Measurements from ENCODE around the gene CNNM2.

CNNM2 gene

DNA sequence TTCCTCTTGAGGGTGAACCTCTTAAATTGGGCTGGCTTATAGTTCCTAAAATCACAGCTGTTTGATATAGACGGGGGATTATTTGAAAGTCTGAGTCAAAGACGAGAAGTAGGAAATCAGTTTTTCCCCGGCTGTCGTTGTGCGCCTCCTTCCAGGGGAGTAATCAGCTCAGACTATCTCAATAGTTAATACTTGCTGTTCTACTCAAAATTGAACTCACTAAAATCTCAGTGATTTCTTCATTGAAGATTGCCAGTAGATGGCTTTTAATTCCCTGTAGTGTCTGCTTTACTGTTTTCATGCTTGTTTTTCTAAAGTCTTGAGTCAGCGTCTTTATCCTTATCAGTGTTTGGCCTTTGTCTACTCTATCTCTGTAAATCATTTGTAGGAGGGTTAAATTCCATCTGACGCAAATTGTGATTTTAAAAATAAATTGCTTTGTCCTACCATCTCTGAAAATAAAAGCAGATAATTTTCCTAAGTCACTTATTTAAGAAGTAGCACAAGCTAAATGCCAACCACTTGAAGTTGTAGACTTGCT, 47.3 kb downstream of the CNNM2 start:
- H3K36me3 ChIP-seq (ENCODE audit: insufficient read depth, low read length): no peaks in the 10 kb centered on the region
- H3K9ac ChIP-seq (ENCODE audit: low read depth, low read length, poor library complexity, severe bottlenecking): no peak overlapping the region
- no peak overlapping the region for H3K4me2 ChIP-seq (ENCODE audit: low read depth, low read length, poor library complexity, severe bottlenecking)
- H4K20me1 ChIP-seq (ENCODE audit: insufficient read depth, low read length, poor library complexity, severe bottlenecking): no peaks in the 10 kb centered on the region
- no peak overlapping the region for H3K4me3 ChIP-seq (ENCODE audit: low read length, poor library complexity, severe bottlenecking)
- H3F3A ChIP-seq (ENCODE audit: low read depth): no peaks in the 10 kb centered on the region
- H3K27me3 ChIP-seq (ENCODE audit: insufficient read depth, low read length, poor library complexity, severe bottlenecking): no peaks in the 10 kb centered on the region
- H3K79me2 ChIP-seq (ENCODE audit: insufficient read depth, low read length): no peaks in the 10 kb centered on the region
- H2AFZ ChIP-seq (ENCODE audit: low read length): no peak overlapping the region
- TF ChIP-seq EZH2phosphoT487 (IDR thresholded peaks at IDR 0.05; ENCODE audit: borderline replicate concordance): no peak
- TF ChIP-seq, protein P1, sequence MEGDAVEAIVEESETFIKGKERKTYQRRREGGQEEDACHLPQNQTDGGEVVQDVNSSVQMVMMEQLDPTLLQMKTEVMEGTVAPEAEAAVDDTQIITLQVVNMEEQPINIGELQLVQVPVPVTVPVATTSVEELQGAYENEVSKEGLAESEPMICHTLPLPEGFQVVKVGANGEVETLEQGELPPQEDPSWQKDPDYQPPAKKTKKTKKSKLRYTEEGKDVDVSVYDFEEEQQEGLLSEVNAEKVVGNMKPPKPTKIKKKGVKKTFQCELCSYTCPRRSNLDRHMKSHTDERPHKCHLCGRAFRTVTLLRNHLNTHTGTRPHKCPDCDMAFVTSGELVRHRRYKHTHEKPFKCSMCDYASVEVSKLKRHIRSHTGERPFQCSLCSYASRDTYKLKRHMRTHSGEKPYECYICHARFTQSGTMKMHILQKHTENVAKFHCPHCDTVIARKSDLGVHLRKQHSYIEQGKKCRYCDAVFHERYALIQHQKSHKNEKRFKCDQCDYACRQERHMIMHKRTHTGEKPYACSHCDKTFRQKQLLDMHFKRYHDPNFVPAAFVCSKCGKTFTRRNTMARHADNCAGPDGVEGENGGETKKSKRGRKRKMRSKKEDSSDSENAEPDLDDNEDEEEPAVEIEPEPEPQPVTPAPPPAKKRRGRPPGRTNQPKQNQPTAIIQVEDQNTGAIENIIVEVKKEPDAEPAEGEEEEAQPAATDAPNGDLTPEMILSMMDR (conservative IDR thresholded peaks at IDR 0.05; ENCODE audit: low read length): no peak
- H3K9me3 ChIP-seq (ENCODE audit: insufficient read depth, low read depth, low read length): no peaks in the 10 kb centered on the region
- no peaks in the 10 kb centered on the region for H3K9me2 ChIP-seq (replicated peaks; ENCODE audit: low read depth, low read length)
- H3K4me1 ChIP-seq (ENCODE audit: insufficient read depth, low read length, poor library complexity, severe bottlenecking): no peaks in the 10 kb centered on the region

DNA sequence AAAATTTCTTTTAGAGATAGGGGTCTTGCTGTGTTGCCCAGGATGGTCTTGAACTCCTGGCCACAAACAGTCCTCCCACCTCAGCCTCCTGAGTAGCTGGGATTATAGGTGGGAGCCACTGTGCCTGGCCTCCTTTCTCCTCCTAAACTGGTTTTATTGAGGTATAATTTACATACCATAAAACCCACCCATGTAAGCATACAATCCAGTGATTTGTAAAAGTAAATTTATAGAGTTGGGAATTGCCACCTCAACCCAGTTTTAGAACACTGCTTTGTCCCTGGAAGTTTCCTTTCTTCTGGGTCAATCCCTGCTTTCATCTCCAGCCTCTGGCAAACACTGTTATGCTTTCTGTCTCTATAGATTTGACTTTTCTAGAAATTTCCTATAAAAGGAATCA, 49.0 kb downstream of the CNNM2 start:
- H3F3A ChIP-seq (ENCODE audit: low read depth): no peaks in the 10 kb centered on the region
- no peak overlapping the region for H3K4me3 ChIP-seq (ENCODE audit: low read length, poor library complexity, severe bottlenecking)
- no peak for TF ChIP-seq EZH2phosphoT487 (IDR thresholded peaks at IDR 0.05; ENCODE audit: borderline replicate concordance)
- TF ChIP-seq, protein P1 (conservative IDR thresholded peaks at IDR 0.05; ENCODE audit: low read length): no peak
- H4K20me1 ChIP-seq (ENCODE audit: insufficient read depth, low read length, poor library complexity, severe bottlenecking): no peaks in the 10 kb centered on the region
- no peak overlapping the region for H3K9ac ChIP-seq (ENCODE audit: low read depth, low read length, poor library complexity, severe bottlenecking)
- no peaks in the 10 kb centered on the region for H3K36me3 ChIP-seq (ENCODE audit: insufficient read depth, low read length)
- no peak overlapping the region for H3K4me2 ChIP-seq (ENCODE audit: low read depth, low read length, poor library complexity, severe bottlenecking)
- H3K9me3 ChIP-seq (ENCODE audit: insufficient read depth, low read depth, low read length): no peaks in the 10 kb centered on the region
- no peaks in the 10 kb centered on the region for H3K9me2 ChIP-seq (replicated peaks; ENCODE audit: low read depth, low read length)
- H3K79me2 ChIP-seq (ENCODE audit: insufficient read depth, low read length): no peaks in the 10 kb centered on the region
- H2AFZ ChIP-seq (ENCODE audit: low read length): no peak overlapping the region
- no peaks in the 10 kb centered on the region for H3K4me1 ChIP-seq (ENCODE audit: insufficient read depth, low read length, poor library complexity, severe bottlenecking)
- H3K27me3 ChIP-seq (ENCODE audit: insufficient read depth, low read length, poor library complexity, severe bottlenecking): no peaks in the 10 kb centered on the region

DNA sequence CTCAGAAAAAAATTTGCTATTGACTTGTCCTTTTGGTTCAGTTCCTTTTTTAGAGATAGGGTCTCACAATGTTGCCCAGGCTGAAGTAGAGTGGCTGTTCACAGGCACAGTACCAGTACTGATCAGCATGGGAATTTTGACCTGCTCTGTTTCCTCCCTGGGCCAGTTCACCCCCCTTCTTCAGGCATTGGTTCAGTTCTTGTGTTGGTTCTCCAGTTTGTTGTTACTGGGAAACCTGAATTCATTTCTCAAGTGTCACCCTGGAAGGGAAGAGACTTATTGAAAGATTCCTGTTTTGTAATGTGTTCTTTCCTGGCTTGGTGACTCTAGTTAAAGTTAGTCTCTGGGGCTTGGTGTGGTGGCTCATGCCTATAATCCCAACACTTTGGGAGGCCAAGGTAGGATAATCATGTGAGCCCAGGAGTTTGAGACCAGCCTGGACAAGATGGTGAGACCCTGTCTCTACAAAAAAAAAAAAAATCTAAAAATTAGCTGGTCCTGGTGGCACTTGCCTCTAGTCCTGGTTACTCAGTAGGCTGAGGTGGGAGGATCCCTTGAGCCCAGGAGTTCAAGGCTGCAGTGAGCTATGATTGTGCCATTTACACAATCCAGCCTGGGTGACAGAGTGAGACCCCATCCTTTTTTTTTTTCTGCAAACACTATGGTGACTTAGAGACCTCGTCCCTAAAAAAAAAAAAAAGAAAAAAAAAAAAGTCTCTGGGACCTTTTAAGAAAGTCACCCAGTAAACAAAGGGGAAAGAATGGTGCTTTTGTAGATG, 52.7 kb downstream of the CNNM2 start:
- H3K4me3 ChIP-seq (ENCODE audit: low read length, poor library complexity, severe bottlenecking): no peak overlapping the region
- TF ChIP-seq EZH2phosphoT487 (IDR thresholded peaks at IDR 0.05; ENCODE audit: borderline replicate concordance): no peak
- TF ChIP-seq, protein P1 (conservative IDR thresholded peaks at IDR 0.05; ENCODE audit: low read length): no peak

More for the DNA sequence above, 52.7 kb downstream of the CNNM2 start:
- Histone ChIP-seq H3K4me1 (ENCODE audit: insufficient read depth, low read length, poor library complexity, severe bottlenecking) (no peaks in the 10 kb centered on the region), H3K79me2 (ENCODE audit: insufficient read depth, low read length) (no peaks in the 10 kb centered on the region), H2AFZ (ENCODE audit: low read length) (no peak overlapping the region), H3K27me3 (ENCODE audit: insufficient read depth, low read length, poor library complexity, severe bottlenecking) (no peaks in the 10 kb centered on the region), H3K9me2 (replicated peaks; ENCODE audit: low read depth, low read length) (no peaks in the 10 kb centered on the region), H4K20me1 (ENCODE audit: insufficient read depth, low read length, poor library complexity, severe bottlenecking) (no peaks in the 10 kb centered on the region), H3K36me3 (ENCODE audit: insufficient read depth, low read length) (no peaks in the 10 kb centered on the region), H3K9ac (ENCODE audit: low read depth, low read length, poor library complexity, severe bottlenecking) (no peak overlapping the region), H3F3A (ENCODE audit: low read depth) (no peaks in the 10 kb centered on the region), H3K4me2 (ENCODE audit: low read depth, low read length, poor library complexity, severe bottlenecking) (no peak overlapping the region), H3K9me3 (ENCODE audit: insufficient read depth, low read depth, low read length) (no peaks in the 10 kb centered on the region)
